HPDE6-E6E7 (cell line): Measurements from ENCODE around the gene LPP.

ENCODE experiments used
- DNase-seq: peaks from one replicate; pipeline ENCODE4 v3.0.0; 2011; ENCODE audit warnings: missing footprints; ENCODE audit errors: extremely low spot score

Gene LPP

GRCh38 chr3:188360364-188360881 lies 206.5 kb downstream of the LPP start:
- DNase-seq, result no peak

- DNase-seq, result no peak
Observed at GRCh38 chr3:188361888-188362287, 207.9 kb downstream of the LPP start.

GRCh38 chr3:188362405-188362831 lies 208.5 kb downstream of the LPP start:
- peak; percentile 59 for DNase-seq

- DNase-seq, result no peak
Observed at GRCh38 chr3:188365184-188365583, 211.2 kb downstream of the LPP start.

GRCh38 chr3:188365988-188366698 lies 212.2 kb downstream of the LPP start:
- DNase-seq, result no peak

- no peak for DNase-seq
Observed at GRCh38 chr3:188367678-188368077, 213.7 kb downstream of the LPP start.

GRCh38 chr3:188369526-188369925 lies 215.6 kb downstream of the LPP start:
- no peak for DNase-seq

- DNase-seq, result no peak
Observed at GRCh38 chr3:188370081-188370830, 216.3 kb downstream of the LPP start.

GRCh38 chr3:188378786-188379185 lies 224.8 kb downstream of the LPP start:
- DNase-seq, result no peak

- DNase-seq, result no peak
Observed at GRCh38 chr3:188380252-188380651, 226.3 kb downstream of the LPP start.

GRCh38 chr3:188380722-188381121 lies 226.8 kb downstream of the LPP start:
- DNase-seq, result no peak

- no peak for DNase-seq
Observed at GRCh38 chr3:188383748-188384147, 229.8 kb downstream of the LPP start.

- no peak for DNase-seq
Observed at GRCh38 chr3:188385295-188385694, 231.3 kb downstream of the LPP start.

GRCh38 chr3:188389711-188390342 lies 235.9 kb downstream of the LPP start:
- peak; percentile 50 for DNase-seq

- no peak for DNase-seq
Observed at GRCh38 chr3:188390343-188390718, 236.4 kb downstream of the LPP start.

- DNase-seq, result no peak
Observed at GRCh38 chr3:188390775-188391443, 237.0 kb downstream of the LPP start.

GRCh38 chr3:188391592-188391991 lies 237.6 kb downstream of the LPP start:
- no peak for DNase-seq

- no peak for DNase-seq
Observed at GRCh38 chr3:188392076-188392475, 238.1 kb downstream of the LPP start.

- DNase-seq, result no peak
Observed at GRCh38 chr3:188394623-188395022, 240.7 kb downstream of the LPP start.

- DNase-seq, result peak; percentile 49
Observed at GRCh38 chr3:188396251-188396650, 242.3 kb downstream of the LPP start.

GRCh38 chr3:188396900-188397299 lies 242.9 kb downstream of the LPP start:
- no peak for DNase-seq
